GM21390 (cell line): ENCODE measurements around the gene DLEU7.

ENCODE experiments used
- ATAC-seq: cut with Tn5 transposase; IDR thresholded peaks from one replicate; pipeline ENCODE4 v1.9.1; 2021; ENCODE audit not compliant: unreplicated experiment

The DLEU7 gene

GRCh38 chr13:50843257-50844083 lies at the start of gene DLEU7:
TSS of gene DLEU7 (minus strand) at chr13:50843692. CDS start at chr13:50843646, 46 bp downstream.
- no peak for ATAC-seq

GRCh38 chr13:50892210-50892944 lies 48.9 kb upstream of the DLEU7 start:
- ATAC-seq: peak; percentile 34

- ATAC-seq: no peak
Observed at GRCh38 chr13:50891206-50891605, 47.7 kb upstream of the DLEU7 start.

- ATAC-seq: no peak
Observed at GRCh38 chr13:50889317-50889716, 45.8 kb upstream of the DLEU7 start.

GRCh38 chr13:50888362-50888761 lies 44.9 kb upstream of the DLEU7 start:
- no peak for ATAC-seq

GRCh38 chr13:50887151-50887550 lies 43.7 kb upstream of the DLEU7 start:
- ATAC-seq: no peak

- no peak for ATAC-seq
Observed at GRCh38 chr13:50884265-50884664, 40.8 kb upstream of the DLEU7 start.

- no peak for ATAC-seq
Observed at GRCh38 chr13:50883728-50884127, 40.2 kb upstream of the DLEU7 start.

GRCh38 chr13:50882816-50883435 lies 39.4 kb upstream of the DLEU7 start:
- no peak for ATAC-seq

- no peak for ATAC-seq
Observed at GRCh38 chr13:50873991-50874390, 30.5 kb upstream of the DLEU7 start.

GRCh38 chr13:50873467-50873866 lies 30.0 kb upstream of the DLEU7 start:
- ATAC-seq: no peak

- no peak for ATAC-seq
Observed at GRCh38 chr13:50871405-50871804, 27.9 kb upstream of the DLEU7 start.

- ATAC-seq: no peak
Observed at GRCh38 chr13:50867637-50867945, 24.1 kb upstream of the DLEU7 start.

GRCh38 chr13:50866817-50867636 lies 23.5 kb upstream of the DLEU7 start:
- ATAC-seq: no peak

GRCh38 chr13:50864492-50864891 lies 21.0 kb upstream of the DLEU7 start:
- no peak for ATAC-seq

GRCh38 chr13:50855681-50856080 lies 12.2 kb upstream of the DLEU7 start:
- ATAC-seq: no peak

- ATAC-seq: no peak
Observed at GRCh38 chr13:50850445-50850844, 7.0 kb upstream of the DLEU7 start.

- ATAC-seq: no peak
Observed at GRCh38 chr13:50847501-50847900, 4.0 kb upstream of the DLEU7 start.

- ATAC-seq: no peak
Observed at GRCh38 chr13:50846861-50847475, 3.5 kb upstream of the DLEU7 start.

- ATAC-seq: no peak
Observed at GRCh38 chr13:50845211-50845610, 1.7 kb upstream of the DLEU7 start.
